ENCODE data around the gene ABCB11.
"Not testable (repeated sequence)": the region's sequence is repeated elsewhere in the genome, so short reads cannot be mapped to it uniquely, and the experiment has no call there.

ABCB11 gene

DNA sequence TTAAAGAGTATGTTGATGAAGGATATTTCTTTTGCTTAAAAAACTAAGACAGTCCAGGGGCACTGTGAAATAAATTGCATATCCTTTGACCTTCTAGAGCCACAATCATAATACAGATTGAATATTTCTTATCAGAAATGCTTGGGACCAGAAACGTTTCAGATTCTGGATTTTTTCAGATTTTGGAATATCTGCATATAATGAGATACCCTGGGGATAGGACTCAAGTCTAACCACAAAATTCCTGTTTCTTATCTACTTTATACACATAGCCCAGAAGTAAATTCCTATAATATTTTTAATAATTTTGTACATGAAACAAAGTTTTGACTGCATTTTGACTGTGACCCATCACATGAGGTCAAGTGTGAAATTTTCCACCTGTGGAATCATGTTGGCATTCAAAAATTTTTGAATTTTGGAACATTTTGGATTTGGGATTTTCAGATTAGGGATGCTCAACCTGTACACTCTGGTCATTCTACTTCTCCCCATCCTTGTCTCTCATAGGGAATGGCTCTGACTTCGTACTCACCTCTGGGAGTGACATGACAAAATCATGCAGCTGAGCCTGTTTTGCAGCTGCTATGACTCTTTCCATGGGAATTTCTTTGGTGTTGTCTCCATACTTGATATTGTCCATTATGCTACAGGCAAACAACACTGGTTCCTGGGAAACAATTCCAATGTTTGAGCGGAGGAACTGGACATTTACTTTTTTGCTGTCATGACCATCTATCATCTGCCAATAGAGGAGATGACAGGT is 104.3 kb downstream of the ABCB11 start:
- DNase-seq: no peak

DNA sequence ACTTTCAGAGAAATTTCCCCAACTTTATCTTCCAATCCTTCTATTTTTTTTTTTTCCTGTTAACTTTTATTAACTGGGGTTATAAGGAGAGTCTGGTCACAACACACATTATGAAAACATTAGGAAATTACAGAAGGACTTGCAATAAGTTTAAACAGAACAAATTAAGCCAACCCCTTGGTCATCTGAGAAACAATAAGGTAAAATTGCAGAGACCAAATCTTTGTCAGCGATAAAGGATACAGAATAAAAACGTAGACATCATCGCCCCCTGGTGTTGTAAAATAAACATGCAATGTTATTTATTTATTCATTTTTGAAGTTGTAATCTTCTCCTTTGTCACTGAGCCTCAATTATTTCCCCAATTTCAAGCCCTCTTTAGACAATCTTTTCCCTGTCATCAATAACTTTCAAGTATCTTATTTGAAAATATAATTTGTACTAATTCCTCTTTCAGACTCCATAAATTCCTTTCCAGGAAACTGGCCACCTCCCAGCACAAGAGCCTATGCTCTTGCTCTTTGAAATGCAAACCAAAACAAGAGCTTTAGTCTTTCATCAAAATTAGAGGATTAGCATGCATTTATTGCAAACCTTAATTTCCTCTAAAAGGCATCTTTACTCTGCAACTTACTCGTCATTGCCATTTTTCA is 110.5 kb downstream of the ABCB11 start:
- no peak for DNase-seq

DNA sequence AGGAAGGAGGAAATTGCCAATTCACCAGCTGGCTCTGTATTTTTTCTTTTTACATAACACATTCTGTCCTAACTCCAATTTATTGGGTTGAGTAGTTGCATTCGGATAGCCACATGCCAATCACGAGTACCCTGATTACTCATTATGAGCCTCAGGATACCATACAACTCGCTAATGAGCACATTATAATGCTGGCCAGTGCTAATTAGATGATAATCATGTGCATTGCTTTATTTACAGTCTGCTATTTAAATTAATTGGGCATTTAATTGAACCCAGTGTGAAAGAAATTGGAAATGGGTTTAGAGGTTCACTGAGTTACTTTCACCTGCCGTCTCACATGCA is 114.8 kb downstream of the ABCB11 start:
- DNase-seq: no peak

DNA sequence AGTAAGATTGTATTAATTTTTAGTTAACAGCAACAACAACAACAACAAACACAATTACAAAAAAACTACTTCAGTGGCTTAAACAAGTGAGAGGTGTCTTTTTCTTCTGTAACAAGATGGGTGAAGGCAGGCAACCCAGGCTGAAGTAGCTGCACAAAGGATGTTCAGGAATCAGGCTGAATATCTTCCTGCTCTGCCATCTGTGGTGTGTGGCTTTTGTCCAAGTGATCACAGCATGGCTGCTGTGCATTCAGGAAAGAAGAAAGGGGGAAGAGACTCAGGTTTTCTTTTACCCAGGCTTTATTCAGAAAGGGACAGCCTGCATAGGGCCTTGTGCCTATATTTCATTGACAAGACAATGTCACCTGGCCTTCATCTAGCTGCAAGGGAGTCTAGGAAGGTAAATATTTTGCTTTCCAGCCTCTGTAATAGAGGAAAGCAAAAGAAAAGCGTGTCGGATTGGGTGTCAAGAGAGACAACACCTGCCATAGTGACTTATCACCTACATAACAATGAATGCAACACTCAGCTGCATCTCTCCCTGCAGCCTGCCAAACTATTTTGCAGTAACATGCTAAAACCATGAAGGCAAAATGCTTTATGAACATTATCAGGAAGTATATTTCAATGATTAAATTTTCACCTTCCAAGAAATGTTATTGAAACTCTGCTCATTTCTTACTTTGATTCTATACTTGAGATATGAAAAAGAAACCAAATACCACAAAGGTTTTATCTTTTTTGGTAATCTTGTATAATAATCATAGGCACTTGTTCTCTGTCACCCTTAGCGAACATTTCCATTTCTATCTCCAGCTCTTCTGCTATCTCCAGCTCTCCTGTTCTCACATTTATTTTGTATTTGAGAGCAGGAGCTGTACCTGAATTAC is 115.4 kb downstream of the ABCB11 start:
- no peak for DNase-seq

DNA sequence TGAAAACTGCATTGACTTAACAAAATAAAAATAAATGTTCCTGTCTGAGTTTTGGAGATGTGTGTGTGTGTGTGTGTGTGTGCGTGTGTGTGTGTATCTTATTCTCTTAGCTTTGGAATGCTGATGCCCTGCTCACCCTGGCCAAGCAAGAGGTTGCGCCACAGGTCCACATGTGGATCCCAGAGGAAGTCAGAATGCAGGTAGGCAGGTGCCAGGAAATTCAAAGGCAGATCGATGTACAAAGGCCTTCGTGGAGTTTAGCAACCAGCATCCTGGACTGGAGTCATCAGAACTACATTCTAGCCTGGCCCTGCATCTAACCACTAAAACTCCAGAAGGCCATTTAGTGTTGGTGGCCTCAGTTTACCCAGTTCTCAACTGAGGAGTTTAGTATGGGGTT is 117.6 kb downstream of the ABCB11 start:
- DNase-seq: no peak

DNA sequence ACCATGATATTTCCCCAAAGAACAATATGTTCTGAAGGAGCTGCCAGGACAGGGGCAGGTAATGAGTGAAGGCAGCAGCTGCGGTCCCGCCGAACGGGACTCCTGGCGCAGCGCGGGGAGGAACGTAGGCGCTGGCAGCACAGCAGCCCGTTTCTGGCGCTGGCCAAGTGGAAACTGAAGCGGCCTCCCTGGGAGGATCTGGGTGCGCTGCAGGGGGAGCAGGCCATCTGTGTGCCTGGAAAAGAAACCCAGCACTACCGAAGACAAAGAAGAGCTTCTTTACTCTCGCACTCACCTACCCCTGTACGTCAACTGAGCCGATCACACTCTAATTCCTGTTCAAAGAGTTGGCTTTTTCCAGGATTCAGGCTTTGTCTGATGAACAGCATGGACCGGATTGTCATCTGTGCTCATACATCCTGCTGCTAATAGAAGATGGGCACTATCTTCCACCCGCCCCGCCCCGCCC is 118.2 kb downstream of the ABCB11 start:
- peak; percentile 36 for DNase-seq

DNA sequence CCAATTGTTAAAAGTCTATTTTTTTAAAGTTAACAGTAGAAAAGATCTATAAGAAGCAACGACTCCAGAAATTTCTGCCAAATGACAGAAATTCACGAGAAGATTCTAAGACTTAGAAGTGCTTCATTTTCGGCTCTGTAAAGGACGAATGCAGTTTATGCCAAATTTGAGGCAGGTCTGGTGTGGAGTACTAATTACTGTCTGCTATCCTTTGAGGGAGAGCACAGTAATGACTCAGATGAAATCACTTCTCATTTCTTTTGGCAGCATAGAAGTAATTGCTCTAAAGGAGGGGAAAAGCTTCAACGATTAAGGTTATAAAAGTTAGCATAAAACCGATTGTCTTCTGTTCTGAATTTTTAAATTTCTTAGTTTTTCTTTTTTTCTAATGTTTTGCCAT is 118.7 kb downstream of the ABCB11 start:
- DNase-seq: peak; percentile 31

DNA sequence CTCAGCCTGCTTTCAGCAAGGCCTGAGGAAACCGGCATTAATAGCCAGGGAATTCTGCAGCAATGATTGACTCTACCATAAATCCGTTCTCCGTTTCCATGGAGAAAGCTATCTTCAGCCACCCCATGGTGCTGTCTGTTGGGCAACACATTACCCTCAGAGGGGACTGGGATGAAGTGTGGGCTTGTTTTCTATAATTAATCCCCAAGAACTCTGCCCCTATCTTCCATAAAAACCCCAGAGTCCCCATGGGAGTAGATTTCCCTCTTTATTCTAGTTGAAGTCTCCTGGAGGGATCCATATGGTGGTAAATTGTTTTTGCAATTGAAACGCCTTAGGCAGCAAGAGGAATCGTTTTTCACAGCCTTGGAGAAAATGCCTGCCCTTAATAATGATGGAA is 120.8 kb downstream of the ABCB11 start:
- DNase-seq: no peak

DNA sequence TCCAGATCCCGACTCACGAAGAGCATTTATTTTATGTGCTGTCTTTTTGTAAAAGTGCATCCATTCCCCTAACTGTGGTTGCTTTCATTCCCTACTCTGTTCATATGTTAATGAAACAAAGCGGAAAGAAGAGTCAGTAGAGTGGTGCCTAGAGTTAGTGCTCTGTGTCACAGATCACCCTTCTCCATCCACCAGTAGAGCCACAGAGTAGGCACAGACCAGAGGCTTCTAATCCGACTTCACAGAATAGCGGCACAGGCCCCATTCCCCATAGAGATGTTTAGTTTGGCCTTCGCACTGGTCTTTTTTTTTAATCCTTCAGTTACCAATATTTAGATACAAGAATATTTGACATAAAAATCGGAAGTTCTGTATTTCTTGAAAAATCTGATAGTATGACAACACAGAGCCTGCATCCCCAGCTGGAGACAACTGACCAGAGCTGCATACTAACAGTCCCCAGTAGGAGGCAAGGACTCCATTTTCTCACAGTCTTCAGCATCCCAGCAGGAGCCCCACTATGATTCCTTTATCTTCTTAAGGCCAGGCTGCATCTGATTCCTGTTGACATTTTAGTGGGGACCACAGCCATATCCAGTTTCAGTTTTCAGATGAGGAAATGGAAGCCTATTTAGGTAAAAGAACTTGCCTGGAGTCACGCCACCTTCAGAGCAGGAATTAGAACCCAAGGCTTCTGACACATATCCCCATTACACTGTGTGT is 123.0 kb downstream of the ABCB11 start:
- DNase-seq: no peak

DNA sequence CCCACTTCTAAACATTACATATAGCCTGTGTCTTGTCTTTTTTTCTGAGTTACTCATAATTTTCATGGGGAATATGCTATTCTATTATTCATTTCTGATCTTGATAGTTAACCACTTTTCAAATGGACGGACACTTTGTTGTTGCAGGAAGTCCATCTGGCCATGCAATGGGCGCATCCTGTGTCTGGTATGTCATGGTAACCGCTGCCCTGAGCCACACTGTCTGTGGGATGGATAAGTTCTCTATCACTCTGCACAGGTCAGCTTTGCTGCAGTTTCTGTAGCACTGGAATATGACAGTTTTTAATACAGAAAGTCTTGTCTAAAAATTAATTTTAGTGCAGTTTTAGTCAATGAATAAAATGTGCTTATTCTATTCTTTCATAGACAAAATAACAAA is 126.8 kb downstream of the ABCB11 start:
- no peak for DNase-seq

DNA sequence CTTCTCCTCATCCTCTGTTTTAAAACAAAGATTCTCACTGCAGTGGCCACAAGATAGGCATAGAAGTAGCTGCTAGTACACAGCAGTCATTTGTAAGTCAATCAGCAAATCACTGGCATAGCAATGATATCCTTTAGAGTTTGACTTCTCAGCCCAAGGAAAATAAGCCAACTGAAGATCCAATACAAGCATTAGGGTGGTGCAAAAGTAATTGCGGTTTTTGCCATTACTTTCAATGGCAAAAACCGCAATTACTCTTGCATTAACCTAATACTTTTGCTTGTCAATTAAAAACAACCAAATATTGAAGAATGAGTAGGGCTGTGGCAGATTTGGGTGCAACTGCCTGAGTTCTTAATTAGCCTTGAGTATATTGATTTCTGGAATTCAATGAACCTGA is 127.2 kb downstream of the ABCB11 start:
- no peak for DNase-seq

DNA sequence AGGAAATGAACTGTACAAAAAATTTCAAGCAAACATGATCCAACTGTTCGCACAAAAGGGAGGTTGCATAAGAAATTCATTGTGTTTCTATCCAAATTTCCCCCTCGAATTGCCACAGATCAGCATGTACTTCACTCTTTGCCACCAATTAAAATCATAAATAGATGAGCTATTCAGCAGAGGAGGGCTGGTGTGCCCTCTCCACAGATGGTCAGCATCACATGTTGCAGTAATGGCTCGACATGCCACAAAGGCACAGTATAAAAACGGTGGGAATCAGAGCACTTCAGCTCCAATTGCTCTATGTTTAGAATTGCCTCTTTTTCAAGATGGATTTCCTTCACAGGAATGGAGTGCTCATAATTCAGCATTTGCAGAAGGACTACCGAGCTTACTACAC is 130.1 kb downstream of the ABCB11 start, which contains the start of gene G6PC2:
TSS of gene G6PC2 (plus strand) at position 289 of the 400 bp plus-strand sequence. CDS start at position 330, 41 bp downstream.
- no peak for DNase-seq

DNA sequence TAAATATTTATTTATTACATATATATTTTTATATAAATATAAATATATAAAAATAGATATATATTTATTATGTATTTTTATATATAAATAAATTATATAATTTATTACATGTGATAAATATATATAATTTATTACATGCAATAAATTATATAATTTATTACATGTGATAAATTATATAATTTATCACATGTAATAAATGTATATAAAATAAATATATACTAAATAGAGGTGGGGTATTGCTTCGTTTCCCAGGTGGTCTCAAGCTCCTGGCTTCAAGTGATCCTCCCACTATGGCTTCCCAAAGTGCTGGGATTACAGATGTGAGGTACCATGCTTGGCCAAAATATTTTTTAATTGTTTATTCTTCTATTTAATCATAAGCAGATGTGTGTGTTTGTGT is 133.7 kb downstream of the ABCB11 start:
- no peak for DNase-seq

DNA sequence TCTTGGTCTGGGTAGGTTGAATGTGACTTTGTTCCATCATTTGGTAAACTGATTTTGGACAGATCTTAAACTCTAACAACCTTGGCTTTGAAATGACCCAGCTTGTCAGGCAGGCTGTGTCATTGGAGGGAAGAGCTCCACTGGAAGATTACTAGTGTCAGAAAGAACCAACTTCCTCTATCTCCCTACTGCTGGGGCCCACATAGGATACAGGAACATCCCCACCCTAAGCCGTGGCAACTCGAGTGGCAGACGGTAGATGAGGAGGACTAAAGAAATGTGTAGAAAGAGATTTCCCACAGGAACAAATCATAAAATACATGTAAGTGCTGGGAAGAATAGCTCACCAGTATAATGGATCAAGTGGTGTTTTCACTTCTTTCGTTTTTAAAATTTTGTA is 134.3 kb downstream of the ABCB11 start:
- no peak for DNase-seq

DNA sequence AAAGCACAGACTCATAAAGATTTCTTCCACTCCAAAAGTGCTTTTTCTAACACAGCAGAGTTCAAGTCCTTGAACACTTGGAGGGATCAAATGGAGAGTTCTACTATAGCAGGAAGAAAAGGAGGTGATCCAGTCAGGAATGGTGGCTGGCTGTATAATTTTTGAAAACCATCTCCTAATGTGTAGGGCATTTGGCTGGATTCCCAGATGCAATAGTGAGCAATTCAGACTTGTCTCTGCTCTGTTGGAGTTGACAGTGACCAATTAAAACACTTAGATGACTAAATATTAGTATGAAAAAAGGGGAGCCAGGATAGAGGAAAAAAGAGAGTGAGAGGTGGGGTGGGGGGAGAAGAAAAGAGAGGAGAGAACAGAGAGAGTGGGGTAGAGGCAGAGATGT is 135.4 kb downstream of the ABCB11 start:
- no peak for DNase-seq

DNA sequence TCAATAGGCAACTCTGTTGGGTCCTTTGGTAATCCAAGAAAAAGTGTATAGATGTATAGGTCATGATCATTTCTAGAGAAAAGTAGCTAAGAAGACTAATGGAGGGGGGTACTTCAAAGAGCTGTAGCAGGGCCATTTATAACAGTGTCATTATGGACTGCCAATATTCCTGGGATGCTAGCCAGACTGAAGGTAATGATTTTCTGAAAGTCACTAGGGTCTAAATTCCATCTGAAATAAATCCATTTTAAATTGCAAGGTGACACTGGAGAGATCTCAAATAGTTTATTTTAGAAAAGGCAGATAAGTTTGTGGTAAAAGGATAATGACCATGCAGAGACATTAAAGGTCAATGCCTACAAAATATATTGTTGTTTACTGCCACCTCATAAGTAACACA is 136.4 kb downstream of the ABCB11 start:
- no peak for DNase-seq

DNA sequence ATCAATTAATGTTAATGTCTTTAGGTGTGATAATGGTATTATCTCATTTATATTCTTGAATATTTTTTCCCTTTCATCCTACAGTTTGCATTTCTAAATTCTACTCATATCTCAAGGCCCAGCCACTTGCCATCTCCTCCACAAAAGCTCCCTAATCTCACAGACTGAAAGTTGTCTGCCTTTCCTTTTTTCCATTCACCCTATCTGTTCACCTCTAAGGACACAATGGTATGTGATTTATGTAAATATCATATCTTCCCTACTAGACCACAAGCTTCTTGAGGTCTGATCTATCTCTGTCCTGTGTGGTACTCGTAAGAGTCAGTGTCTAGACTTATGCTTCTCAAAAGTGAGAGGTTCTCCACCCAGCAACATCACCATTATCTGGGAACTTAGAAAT is 137.0 kb downstream of the ABCB11 start:
- no peak for DNase-seq

DNA sequence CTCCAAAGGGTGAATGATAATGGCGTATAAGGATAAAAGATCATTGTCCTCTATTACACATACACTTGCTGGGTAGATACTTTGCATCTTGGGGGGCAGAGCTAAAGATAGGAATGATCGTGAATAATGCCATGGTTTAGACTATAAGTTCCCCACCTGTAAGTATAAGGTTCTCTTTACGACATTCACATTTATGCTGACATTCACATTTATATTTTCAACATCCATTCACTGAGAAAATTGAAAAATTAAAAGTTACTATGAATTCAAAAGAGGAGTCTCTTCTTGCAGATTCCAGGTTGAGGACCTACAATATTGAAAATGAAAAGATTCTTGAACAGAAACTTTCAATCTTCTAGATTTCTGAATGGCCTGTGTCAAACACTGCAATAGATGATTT is 138.8 kb downstream of the ABCB11 start:
- no peak for DNase-seq

DNA sequence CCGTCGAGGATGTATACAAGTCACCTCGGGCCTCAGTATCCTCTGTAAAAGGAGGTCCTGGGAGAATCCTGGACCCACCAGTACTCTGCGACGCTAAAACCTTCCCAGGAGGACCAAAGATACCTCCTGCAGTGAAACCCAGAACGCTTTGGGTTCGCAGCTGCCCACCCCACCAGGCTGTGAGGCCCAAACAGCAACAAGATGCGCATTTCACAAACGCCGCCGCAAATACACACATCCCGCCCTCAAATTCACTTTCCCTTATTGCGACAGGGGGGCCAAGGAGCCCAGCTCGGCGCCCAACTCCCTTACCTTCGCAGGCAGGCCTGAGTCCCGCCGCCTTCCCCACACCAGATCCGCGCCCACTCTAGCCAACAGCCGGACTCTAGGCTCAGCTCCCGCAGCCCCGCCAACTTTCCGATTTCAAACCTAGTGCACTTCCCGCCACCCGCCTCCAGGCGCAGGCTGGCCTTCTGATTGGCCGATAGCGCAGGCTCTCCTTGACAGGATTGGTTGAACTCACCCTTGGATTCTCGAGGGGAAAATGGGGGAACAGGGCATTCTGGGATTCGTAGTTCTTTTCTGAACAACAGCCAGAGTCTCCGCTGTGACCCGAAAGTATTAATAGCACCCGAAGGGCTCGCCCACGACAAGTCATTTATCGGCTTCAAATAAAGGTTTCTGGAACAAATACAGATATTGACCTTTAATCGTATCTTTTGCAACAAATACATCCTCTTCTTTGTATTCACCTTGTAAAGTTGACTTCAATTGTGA is 140.9 kb downstream of the ABCB11 start, which contains the start of gene SPC25:
TSS of gene SPC25 (minus strand) at position 425 of the 777 bp plus-strand sequence. CDS start 911 bp downstream, outside the sequence.
- peak; percentile 92 for DNase-seq

DNA sequence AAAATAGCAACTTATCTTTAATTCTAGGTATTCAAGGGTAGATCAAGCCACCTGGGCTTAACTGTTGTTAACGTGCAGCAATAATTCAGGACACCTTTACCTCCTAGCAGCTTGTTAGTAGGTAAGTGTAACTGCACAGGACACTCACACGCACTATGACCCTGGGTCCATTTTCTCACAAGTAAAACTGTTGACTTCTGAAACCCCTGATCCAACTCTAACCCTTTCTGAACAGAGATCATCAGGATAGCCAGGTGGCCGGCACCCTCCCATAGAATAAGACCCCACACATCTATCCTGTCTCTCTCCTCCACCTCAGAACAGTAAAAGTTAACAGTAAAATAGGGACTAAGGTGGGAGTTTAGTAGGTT is 141.5 kb downstream of the ABCB11 start:
- no peak for DNase-seq

DNA sequence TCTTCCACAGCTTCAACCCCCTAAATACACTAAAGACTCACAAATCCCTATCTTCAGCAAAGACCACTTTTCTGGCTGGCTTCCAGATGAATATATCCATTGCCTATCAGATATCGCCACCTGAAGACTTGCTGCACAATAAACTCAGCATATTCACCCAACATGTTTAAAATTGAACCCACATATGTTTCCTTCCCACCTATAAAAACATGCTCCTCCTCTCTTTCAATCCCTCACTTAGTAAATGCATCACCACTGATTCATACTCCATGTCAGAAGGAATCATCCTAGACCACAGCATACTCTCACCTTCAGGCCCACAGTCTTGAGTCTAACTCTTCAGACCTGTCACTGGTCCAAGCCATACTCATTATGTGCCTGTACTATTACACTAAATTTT is 146.1 kb downstream of the ABCB11 start:
- DNase-seq: no peak

DNA sequence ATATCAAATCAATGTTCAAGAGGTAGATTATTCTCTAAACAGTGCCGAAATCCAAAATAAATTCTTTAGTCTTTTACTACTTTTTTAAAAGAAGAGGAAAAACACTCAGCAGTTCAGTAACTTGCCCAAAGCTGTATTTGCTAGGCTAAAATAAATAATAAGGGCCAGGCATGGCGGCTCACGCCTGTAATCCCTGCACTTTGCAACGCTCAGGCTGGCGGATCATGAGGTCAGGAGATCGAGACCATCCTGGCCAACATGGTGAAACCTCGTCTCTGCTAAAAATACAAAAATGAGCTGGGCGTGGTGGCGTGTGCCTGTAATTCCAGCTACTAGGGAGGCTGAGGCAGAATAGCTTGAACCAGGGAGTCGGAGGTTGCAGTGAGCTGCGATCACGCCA is 149.0 kb downstream of the ABCB11 start:
- not testable (repeated sequence) for DNase-seq
